GM21723 (cell line): Measurements from ENCODE around the gene MSRB3.
"Not testable (repeated sequence)": the region's sequence is repeated elsewhere in the genome, so short reads cannot be mapped to it uniquely, and the experiment has no call there.

Experiments
- ATAC-seq: cut with Tn5 transposase; IDR thresholded peaks from one replicate; pipeline ENCODE4 v1.9.1; 2021; ENCODE audit warnings: mild to moderate bottlenecking, moderate library complexity; ENCODE audit not compliant: unreplicated experiment

MSRB3 gene

DNA sequence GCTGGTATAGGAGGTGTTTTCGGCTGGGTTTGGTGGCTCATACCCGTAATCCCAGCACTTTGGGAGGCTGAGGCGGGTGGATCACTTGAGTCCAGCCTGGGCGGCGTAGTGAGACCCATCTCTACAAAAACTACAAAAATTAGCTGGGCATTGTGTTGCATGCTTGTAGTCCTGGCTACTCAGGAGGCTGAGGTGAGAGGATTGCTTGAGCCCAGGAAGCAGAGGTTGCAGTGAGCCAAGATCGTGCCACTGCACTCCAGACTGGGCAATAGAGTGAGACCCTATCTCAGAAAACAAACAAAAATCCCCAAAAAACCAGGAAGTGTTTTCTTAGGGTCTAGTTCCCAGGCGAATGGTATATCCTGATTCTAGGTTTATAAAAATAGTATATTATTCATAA is 7.0 kb downstream of the MSRB3 start:
- ATAC-seq = not testable (repeated sequence)

DNA sequence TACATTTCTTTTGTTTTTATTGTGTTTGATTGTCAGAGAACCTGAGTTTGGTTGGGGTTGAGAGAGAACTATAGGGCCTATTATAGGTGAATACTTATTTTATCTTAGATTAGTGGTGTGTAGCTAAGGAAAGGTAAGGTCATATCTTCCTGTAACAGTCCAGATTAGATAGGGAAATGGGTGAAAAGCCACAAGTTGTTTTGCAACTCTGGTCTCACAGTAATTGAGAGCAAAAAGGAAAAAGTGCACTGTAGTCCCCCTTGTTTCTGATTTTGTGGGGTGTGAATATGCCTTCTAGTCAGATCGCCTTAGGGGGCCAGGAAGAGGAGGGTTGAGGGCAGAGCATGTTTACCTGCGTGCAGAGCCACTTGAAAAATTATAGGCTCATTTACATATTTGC is 8.9 kb downstream of the MSRB3 start:
- no peak for ATAC-seq

DNA sequence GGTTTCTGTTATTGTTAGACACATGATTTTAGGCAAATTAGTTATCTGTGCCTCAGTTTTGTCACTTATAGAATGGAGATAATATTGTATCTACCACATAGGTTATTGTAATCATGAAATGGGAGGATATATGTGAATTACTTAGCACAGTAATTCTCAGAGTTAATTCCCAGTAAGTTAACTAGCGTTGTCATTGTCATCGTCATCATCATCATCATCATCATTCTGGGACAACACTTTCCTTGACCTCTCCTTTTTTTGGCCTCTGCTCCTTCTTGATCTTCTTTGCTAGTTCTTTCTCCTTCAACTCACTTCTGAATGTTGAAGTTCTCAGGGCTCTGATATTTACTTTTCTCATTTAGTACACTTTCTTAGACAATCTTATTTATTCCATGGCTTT is 13.8 kb downstream of the MSRB3 start:
- ATAC-seq = no peak

DNA sequence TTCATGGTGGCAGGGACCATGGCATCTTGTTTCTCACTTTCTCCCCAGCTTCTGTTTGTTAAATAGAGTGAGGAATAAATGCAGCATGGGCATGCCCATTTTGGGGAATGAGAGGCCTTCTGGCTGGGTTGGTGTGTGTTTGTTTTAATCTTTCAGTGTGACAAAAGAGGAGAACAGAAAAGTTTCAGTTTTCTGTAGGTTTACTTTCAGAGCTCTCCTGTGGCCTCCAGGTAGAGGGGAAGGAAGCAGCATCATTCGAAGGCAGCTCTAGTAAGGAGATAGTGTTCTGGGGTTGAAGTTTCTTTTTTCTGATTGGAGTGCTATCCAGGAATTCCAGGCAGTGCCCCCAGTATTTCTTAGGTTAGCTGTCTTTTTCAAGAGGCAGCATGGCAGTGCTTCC is 15.3 kb downstream of the MSRB3 start:
- no peak for ATAC-seq

DNA sequence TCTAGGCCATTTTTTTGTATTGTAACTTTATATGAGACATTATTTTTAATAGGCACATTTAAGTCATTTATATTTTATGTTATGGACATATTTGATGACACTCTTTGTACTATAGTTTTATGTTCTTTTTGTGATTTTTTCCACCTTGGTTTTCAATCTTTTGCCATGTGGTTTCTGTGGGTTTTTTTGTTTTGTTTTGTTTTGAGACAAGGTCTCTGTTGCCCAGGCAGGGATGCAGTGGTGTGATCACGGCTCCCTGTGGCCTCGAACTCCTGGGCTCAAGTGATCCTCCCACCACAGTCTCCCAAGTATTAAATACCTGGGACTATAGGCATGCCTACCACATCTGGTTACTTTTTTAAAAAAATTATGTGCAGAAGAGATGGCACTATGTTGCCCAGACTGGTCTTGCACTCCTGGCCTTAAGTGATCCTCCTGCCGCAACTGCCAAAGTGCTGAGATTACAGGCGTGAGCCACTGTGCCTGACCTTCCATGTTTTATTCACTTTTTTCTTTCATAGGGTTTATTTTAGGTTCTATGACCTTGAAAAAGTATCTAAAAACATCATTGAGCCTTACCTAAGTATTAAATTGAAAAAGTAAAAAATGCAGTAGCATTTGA is 16.3 kb downstream of the MSRB3 start:
- no peak for ATAC-seq

DNA sequence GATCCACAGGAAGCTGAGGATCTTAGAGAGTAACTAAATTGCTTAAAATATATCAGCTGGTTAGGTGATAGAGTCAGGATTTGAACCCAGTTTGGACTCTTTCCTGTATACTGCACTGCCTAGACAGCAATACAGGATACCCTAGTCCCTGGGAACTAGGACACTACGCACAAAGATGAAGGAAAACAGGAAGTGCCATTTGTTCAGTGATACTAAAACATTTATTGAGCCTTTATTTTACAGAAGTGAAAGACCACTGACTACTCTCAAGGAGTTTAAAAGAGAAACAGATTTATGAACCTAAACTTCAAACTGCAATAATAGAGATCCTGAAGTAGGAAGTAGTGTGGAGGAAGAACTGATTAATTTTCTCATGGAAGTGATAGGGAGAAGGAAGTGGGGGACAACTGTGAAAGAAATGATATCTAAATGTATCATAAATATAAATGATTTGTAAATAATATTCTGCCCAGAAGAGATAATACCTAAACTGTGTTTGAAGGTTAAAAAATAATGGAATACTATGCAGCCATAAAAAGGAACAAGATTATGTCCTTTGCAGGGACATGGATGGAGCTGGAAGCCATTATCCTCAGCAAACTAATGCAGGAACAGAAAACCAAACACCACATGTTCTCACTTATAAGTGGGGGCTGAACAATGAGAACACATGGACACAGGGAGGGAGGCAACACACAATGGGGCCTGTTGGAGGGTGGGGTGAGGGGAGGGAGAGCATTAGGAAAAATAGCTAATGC is 18.2 kb downstream of the MSRB3 start:
- ATAC-seq = no peak

DNA sequence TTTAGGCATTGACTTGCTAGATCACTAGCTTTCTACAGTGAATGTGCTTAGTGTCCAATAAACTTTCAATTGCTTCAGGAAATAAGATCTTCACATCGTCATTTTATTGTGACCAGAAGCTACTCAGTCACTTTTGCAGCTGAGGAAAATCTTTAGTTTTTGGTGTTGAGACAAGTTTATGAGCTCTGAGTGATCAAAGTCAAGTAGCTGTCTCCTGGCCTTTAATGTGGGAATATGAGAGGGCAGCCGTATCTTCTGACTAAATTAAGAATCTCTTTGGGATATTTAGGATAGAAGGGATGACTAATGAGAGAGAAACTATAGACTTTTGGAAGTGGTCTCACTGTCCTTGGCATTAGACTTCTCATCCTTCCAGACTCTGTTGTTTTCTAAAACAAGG is 21.6 kb downstream of the MSRB3 start:
- ATAC-seq = no peak

DNA sequence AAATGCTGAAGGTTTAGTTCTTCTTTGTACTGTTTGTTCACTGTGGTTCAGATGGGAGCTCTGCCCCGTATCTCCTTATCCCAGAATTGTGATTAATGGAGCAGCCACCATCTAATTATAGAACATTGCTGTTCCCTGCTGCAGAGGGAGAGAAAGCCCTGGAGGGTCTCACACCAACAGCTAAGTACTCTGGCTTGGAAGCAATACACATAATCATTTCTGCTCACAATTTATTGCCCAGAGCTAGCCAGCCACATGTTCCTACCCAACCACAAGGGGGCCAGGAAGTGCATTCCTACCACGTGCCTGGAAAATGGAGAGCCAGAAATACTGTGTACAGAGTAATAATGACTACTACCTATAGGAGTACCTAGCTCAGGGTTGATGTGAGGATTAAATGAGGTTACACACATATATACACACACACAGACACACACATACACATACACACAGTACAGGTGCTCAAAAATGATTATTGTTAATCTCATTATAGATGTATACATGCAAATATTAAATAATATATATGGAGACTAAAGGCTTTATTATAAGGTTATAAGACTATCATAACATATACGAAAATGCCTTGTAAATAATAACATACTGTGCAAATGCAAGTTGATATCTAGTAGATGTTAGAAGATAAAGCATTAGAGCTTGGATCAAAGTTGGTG is 22.3 kb downstream of the MSRB3 start:
- no peak for ATAC-seq

DNA sequence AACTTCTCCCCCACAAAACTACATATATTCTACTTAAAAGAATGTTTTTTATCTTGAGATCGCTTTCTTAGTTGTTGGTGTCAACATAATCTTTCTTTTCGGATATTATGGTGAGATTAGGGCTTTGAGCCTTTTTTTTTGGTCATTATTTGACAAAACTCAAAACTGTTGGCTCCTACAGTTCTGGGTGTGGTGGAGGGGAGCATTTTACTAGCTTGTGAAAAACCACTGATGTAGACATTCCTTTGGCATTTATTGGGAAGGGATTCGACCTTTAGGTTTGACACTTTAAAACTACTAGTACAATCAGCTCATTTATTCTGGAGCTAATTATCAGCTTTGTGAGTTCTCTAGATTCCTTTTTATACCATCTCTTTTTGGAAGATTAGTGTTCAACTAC is 24.4 kb downstream of the MSRB3 start:
- no peak for ATAC-seq

DNA sequence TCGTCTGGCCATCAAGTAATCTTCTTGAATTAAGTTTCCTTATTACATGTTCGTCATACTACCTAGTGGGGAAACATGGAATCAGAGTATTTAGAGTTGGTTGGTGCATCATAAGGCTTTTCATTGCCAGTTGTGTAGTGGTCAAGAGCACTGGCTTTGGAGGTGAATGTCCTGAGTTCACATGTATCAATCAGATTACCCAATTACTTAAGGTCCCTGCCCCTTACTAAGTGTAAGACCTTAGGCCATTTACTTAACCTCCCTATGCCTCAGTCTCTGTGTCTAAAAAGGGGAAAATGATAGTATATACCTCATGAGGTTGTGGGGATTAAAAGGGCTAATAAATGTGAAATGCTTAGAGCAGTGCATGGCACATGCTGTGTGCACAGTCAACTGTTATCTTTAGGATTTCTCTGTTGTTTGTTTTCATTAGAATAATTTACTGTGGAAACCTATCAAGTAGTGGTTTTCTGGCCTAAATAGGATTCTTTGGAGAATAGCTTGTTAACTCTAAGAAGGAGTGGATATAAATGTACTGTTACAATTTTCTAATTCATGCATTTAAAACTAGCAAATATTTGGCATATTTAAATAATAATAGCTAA is 27.0 kb downstream of the MSRB3 start:
- no peak for ATAC-seq

DNA sequence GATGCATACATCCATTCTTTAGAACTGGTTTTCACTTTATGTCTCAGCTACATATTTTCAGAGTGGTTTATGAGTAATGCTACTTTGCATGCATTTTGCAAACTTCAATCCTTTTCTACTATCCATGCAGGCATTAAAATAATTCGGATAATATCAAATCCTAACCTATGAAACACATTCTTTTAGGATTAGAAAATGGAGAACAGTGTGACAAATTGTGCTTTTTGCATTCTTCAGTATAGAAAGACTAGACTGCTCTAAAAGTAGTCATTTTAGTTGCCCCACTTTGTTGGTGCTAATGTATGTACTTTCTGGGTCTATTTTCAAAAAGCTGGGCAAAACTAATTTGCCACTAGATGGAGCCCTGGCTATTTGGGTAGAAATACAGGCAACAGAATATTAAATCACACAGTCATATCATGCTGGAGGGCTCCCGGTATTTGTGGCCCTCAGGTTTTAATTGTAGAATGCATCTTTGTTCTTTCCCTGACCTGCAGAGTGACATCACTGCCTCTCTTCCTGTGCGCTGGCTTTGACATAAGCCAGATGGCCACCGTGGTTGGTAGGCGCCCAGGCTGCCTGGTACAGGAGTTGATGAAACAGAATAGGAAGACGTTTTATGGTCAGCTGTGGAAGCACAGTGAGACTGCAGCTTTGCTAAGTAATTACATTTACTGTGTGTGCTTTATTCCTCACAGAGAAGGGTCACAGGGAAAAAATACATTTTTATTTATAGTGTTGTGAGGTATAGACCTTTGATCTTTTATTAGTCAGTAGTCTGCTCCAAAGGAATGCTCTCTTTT is 28.1 kb downstream of the MSRB3 start:
- ATAC-seq = no peak

DNA sequence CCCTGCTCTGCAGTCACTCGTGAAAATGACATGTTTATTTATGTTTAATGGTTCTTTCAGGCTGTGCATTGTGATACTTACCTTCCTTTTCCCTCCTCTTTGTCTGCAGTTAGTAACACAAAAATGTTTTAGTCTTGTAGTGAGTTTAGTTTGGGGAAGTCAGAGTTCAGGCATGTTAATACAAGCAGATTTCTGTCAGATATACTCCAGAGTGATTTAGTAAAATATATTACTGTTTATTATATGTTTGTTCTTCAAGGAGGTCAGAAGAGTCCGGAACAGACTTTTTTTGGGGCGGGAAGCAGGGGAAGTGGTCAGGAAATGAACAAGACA is 28.7 kb downstream of the MSRB3 start:
- no peak for ATAC-seq

DNA sequence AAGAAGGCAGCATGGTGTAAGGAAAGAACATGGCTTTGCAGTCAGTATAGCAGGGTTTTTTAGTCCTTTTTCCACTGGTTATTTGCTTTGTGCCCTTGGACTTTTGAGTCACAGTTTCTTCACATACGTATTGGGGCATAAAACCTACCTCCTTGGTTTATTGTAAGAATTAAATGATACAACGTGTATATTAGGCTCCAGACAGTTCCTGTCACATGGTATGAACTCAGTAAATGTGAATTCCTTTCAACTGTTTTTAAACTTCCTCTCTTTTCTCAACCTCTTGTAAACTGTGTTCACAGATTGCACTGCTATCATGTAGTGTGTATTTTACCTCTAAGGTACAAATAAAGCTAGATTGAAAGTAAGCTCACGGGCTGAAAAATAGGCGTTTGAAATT is 29.5 kb downstream of the MSRB3 start:
- ATAC-seq = no peak

DNA sequence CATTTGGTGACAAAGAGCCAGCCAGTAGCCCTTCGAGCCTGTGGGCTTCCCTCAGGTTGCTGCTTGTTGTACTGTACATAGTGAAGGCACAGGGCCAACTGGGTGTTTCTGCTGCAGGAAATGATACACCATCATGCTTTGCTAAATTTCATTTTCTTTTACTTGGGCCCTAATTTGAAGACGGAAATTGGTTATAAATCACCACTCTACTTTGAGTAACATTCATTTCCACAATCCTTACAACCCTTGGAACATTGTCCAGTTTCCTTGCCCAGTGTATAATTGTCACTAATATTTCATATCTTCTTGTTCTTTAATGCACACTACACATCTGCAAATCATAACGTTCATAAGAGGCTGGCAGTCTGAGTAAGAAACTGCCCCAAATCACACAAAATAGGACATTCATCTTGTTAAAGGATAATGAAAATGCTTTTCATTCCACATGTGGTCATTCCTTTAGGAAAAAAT is 30.2 kb downstream of the MSRB3 start:
- ATAC-seq = no peak

DNA sequence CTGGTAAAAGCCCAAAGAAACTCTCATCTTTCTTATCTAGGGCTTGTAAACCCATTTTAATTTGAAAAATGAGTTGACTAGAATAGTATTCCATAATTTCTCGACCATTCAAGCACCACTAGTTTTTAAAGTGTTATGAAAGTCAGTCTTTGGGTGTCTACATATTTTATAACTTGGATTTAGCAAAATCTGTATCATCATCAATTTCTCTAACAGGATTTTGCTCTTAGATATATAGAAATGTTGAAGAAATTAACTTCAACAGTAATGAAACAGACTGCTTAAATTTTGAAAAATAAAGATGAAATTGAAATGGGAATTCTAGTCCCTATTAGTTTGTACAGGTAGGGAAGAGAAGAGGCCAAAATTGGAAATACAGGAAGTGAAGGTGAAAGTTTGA is 32.8 kb downstream of the MSRB3 start:
- ATAC-seq = no peak

DNA sequence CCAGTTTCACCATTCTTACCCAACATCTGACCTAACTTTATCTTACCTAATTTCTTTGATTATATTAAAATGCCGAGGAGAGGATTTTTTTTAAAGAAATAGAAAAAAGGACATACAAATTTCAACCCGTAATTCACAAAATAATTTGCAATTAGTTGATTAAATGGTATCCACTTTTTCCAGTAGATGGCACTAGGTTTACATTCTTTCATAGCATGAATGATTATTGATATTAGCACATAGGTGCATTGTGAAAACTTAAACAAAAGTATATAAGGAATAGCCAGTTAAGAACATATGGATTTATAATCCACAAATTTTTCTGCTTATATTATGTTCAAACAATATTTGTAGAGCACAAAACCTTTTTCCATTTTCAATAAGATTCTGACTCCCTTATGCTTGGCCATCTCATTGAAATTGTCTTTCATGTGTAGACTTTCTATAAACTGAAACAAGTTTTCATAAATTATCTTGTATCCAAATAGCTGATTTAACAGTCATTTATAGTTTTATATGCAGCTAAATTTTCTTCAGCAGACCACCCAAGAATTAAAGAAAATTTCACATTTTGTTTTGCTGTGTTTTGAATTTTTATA is 35.3 kb downstream of the MSRB3 start:
- no peak for ATAC-seq

DNA sequence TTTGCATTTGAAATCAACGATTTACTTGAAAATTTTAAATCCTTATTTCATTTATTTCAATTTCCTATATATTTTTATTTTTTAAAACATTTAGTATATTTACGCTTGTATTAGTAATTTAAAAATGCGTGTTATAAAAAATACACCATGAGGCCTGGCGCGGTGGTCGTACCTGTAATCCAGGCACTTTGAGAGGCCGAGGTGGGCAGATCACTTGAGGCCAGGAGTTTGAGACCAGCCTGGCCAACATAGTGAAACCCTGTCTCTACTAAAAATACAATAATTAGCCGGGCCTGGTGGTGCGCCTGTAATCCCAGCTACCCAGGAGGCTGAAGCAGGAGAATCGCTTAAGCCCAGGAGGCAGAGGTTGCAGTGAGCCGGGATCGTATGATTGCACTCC is 36.8 kb downstream of the MSRB3 start:
- ATAC-seq = not testable (repeated sequence)

DNA sequence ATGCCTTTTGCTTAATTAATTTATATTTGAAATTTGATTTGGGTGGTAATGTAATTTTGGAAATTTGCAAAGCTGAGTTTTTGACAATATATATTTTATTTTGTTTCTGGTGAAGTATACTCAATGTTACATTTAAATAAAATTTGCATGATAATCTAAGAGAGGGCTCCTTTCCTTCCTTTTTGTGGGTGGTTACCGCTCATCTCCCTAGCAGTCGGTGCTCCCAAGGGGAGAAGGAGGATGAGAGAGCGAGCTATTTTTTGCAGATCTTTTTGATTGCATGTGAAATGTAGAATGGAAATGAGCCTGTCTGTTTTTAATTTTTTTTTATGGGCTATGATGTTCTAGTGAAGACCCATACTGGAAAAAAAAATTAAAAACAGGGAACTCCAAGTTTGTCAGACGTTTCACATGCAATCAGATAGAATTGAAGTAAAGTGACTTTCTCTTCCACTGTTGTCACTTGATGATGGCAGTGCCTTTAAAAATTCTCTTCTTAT is 39.8 kb downstream of the MSRB3 start:
- no peak for ATAC-seq

DNA sequence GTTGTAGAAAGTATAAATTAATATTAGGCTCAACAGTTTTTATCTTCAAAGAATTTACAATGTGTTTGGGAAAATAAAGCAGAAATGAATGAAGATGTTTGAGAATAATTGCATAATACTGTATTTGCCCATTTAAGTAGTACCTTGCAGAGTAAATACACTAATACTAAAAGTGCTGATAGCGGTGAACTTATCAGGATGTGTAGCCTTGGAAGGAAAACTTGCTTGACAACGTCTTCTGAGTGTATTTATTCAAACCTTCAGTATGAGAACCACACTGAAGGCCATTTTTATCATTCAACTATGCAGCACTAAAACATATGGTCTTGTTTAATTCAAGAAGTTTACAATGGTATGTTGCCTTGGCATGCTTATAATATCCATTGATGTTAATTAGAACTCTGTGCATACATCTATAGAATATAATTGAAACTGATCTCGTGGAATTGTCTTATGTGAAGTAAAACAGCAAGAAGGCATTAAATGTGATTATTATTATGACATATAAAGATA is 41.3 kb downstream of the MSRB3 start:
- ATAC-seq = no peak

DNA sequence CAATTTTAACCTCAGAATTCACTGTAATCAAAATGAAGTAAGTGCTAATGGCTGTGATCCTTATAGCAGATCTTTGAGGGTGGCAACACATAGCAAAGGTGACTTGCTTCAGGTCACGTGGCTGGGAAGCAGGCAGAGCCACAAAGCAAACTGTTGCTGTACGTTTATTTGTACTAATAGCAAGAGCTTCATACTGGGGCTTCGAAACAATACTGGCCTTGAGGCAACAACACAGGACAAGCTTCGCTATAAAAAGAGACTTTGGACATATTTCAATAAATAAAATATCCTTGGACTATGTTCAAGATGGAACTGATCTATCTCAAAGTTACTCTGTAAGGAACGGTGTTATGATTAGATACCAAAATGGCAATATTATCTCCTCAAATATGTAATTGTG is 44.6 kb downstream of the MSRB3 start:
- no peak for ATAC-seq
